Activated naive CD4-positive, alpha-beta T cell treated with Interleukin-2 at 50 U/mL for 16 hours (primary cell): ENCODE measurements around the gene NELFA.

Source experiments
- DNase-seq: peaks from one replicate; pipeline ENCODE4 v3.0.0-alpha.2; 2020

The NELFA gene

GRCh38 chr4:1961563-1961962, 47.2 kb downstream of the NELFA start:
- DNase-seq = no peak

- DNase-seq = no peak
Observed at GRCh38 chr4:1961038-1961437, 47.7 kb downstream of the NELFA start.

GRCh38 chr4:1960170-1960825, 48.5 kb downstream of the NELFA start:
- no peak for DNase-seq

DNA sequence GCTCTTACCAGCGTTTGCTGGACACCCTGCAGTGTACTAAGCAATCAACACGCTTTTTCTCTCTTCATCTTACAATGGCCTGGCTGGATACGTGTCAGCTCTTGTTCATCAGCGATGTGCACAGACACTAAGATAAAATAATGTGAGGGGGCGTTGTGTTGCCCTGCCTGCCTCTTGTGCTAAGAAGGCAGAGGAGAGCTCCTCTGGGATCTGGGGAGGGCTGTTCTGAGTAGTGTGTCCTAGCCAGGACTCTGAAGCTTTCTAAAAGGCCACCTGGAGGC, 49.7 kb downstream of the NELFA start:
- no peak for DNase-seq

GRCh38 chr4:1958276-1959103, 50.3 kb downstream of the NELFA start:
- DNase-seq = no peak

DNA sequence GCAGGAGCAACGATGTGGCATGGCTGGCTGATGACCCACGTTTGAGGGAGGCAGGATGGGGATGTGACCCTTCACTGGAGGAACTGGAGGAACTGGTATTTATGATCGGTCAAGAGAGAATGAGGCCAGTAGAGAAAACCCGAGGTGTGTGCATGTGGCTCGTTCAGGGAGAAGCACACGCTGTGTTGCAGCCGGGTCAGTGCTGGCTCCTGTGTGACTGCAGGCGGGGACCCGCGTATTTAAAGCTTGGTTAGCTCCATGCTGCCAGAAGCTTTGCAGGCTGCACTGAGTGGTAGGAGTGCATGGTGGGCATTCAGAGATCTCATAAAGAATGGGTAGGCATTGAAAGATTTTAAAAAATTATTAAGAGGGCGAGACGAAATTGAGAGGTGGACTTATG, 52.1 kb downstream of the NELFA start:
- DNase-seq = no peak

- DNase-seq = no peak
Observed at GRCh38 chr4:1953335-1953734, 55.4 kb downstream of the NELFA start.

DNA sequence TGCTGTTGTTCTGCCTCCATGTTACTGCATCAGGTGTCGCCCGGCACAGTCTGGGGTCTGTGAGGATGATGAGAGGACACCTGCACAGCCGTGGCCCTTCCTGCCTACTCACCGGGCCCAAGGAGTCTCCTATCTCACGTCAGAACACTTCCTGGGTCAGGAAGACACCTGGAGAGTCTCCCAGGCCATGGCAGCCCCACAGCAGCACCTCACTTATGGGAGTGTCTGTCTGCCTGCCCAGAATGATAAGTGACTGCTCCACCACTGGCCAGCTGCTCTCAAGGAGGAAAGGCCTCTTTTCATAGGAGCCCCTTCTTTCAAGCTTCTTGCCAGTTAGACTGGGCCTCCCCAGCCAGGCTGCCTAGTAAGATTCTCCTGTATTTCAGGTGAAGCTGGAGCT, 56.1 kb downstream of the NELFA start:
- DNase-seq = no peak

DNA sequence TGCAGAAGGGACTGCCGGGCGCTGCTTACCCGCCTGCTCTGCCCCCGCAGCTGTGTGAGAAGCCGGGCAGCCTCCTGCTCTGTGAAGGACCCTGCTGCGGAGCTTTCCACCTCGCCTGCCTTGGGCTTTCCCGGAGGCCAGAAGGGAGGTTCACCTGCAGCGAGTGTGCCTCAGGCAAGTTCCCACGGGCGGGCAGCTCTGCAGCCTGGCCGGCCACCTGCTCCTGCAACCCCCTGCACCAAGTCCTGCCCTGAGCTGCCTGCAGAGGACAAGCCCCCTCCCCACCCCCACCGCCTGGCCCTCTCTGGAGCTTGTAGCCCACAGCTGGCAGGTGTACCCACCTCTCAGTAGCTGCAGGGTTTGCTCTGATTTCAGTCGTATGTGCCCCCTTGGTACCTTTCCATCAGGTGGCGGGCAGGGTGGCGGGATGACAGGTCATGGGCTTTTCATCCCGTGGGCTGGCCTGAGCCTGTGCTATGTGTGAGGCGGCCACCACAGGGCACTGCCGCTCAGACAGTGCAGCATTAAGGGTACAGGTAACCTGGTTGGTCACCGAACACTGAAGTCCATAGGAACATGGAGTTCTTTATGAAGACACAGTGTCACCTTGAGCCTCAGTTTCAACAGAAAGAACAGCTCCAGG, 56.6 kb downstream of the NELFA start:
- DNase-seq = no peak

DNA sequence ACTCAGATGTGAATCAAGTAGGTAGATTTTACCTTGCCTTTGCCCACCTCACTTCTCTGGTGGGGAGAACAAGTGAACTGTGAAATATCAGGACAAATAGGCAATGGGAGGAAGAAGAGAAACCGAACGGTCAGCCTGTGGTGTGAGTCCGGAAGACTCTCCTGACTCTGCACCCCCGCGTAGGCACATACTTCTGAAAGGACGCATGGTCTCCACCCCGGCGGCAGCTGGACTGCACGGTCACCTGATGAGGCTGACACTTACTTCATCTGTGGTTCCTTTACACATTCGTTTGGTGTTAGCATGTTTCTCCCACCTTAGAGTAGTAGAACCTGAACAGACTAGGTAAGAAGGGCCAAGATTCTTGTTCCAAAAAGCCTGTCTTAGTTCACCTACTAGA, 58.4 kb downstream of the NELFA start:
- no peak for DNase-seq

DNA sequence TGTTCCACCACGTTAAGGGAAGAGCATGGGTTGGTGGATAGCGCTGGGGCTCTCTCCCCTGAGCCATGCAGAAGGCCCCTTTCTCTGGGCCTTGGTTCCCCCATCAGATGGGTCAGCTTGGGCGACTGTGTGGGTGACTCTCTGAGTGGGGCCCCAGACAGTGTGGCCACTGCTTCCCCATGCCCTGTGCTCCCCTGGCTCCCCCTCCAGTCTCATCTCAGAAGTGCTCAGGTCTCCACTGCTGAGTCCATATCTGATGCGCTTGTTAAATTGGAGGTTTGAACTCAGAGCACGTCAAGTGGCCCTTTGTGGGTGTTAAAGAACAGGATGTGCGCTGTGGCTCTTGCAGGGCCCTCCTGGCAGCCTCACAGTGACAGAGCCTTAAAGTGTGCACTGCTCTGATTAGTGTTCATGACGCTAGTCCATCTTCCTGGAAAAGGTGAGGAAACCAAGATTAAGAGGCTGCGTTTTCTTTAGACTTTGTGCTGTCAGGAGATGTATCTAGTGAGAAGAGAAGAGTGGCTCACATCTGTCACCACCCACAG, 59.8 kb downstream of the NELFA start:
- no peak for DNase-seq

DNA sequence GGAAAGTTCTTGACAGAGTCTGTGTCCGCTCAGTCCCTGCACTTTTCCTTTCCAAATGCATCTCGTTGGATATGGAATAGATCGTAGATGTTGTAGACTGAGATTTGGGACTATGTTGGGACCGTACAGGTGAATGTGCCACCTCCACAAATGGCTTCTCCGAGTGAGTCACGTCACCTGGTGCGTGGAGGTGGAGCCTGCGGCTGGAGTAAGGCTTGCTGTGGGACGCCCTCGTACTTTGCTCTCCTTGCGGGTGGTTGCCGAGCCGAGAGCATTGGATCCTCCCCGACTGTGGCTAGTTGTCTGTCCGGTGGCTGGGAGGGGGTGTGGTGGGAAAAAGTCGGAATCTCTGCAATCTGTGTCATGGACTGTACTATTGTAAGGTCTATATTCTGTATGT, 60.5 kb downstream of the NELFA start:
- DNase-seq = no peak

DNA sequence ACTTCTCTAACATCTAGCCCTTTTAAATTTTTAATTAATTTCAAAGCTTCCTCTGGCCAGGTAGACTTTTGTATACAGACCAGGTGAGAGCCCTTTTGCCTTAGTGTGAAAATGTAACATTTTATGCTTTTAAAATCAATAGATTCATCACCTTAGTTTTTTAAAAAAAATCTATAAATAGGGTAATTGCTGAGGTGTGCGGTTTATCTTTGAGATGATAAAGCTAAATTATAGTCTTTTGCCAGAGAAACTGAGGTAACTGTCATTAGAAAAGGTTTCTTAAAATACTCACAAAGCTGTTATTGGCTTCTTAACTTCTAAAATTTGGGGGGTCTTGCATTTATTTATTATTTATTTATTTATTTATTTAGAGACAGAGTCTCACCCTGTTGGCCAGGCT, 62.9 kb downstream of the NELFA start:
- DNase-seq = no peak

DNA sequence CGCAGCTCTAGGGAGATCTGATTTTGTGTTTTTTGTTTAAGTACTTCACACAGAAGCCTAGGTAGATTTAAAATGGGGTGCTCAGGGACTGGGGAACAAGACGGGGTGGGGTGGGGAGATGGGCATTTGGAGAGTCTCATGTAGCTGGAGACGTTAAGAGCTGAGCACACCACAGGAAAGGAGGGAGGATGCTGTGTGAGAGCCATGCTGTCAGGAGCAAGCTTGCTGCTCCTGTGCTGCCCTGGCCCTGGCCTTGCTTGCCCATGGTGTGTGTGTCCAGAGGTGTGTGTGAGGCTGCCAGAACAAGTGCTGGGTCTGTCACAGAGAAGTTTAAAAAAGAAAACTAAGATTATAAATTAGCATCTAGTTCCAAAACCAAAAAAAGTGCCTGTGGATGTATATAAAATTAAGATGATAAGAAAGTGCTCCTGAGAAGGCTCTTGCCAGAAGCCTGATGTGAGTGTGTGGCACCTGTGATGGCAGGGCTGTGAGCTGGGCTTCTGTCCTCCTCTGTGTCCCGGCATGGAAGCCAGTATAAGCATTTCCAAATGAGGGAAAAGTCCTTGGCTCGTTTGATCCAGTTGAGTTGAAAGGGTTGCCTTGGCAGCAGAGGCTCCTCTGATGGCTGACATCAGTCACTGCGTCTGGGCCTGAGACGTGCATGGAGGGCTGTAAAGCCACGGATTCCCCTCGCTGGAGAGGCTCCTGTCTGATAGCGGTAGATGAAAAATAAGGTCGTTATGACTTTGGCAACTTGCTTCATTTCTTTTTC, 63.5 kb downstream of the NELFA start:
- no peak for DNase-seq

GRCh38 chr4:1943928-1944327, 64.8 kb downstream of the NELFA start:
- DNase-seq = no peak

- no peak for DNase-seq
Observed at GRCh38 chr4:1940566-1940965, 68.2 kb downstream of the NELFA start.

GRCh38 chr4:1939664-1940509, 68.9 kb downstream of the NELFA start:
- DNase-seq = no peak

DNA sequence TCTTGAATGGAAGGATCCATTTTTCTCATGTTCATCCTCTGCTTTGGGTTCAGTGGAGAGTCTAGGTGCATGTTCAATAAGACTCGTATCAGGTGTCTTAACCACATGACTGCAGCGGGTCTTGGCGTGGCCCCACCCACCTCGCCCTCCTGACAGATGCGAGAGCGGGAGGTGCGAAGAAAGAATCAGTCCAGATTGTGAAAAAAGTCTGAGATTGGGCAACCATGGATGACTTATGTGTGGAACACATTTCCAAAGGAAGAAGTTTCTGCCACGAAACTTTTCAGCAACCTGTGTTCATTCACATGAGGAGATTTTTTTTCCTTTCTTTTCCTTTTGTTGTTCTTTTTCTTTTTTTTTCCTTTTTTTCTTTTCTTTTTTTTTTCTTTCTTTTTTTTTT, 70.7 kb downstream of the NELFA start:
- no peak for DNase-seq

- DNase-seq = no peak
Observed at GRCh38 chr4:1937550-1937949, 71.2 kb downstream of the NELFA start.

- DNase-seq = no peak
Observed at GRCh38 chr4:1933700-1934099, 75.1 kb downstream of the NELFA start.

DNA sequence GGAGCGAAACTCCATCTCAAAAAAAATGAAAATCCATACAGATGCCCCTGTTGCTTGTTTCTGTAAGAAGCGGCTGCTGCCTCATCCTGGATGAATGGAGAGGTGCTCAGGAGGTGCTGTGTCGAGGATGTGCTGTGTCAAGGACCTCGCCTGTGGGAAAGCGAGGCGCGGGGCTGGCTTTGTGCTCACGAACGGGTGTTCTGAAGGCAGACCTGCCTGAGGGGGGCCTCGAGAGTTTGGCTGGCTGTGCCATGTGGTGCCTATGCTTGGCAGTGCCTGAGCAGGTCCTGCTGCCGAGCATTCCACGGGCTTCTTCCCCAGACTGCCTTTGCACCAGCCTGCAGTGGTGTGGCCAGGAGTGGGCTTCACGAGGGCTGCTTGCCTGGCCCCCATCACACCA, 76.0 kb downstream of the NELFA start:
- DNase-seq = no peak
